Stomach (tissue), 9 donors: ENCODE data around the gene DOCK4. TPM values are rescaled to one million over a fixed set of nuclear protein-coding genes. Genes with fewer than 3 reads are reported as not detected.

ENCODE experiments used
- DNase-seq, 2 donors: peaks; one replicate each; pipeline versions ENCODE4 v3.0.0 to v3.0.0-alpha.2; 2013 to 2019
- H3K27ac ChIP-seq, 5 donors: fragments of 200-600 bp in 4 of 5; sonication (generic) in 4 of 5; one replicate each; pipeline ENCODE4 v1.5.1; 2013 to 2019; ENCODE audit warnings: mild to moderate bottlenecking in 1 of 5, moderate library complexity in 1 of 5
- H3K27me3 ChIP-seq, 3 donors: fragments of 200-600 bp; sonication (generic); one replicate each; pipeline ENCODE4 v1.5.1; 2017 to 2019; ENCODE audit warnings: mixed run types in 1 of 3
- H3K36me3 ChIP-seq, 4 donors: fragments of 200-600 bp; sonication (generic); 1 replicate in 3 of 4; 2 replicates in 1 of 4; pipeline ENCODE4 v1.5.1; 2016 to 2019
- H3K4me1 ChIP-seq, 4 donors: fragments of 200-600 bp; sonication (generic); one replicate each; pipeline ENCODE4 v1.5.1; 2016 to 2019
- H3K4me3 ChIP-seq, 4 donors: fragments of 200-600 bp; sonication (generic) in 3 of 4; one replicate each; pipeline ENCODE4 v1.5.1; 2016 to 2019; ENCODE audit warnings: mild to moderate bottlenecking in 1 of 4
- H3K9me3 ChIP-seq, 4 donors: fragments of 200-600 bp; sonication (generic); one replicate each; pipeline ENCODE4 v1.5.1; 2016 to 2019
- EP300 ChIP-seq: sonication (generic); formaldehyde crosslinking; IDR thresholded peaks from one replicate; pipeline ENCODE4 v1.6.1; 2017; ENCODE audit warnings: antibody characterized with exemption
- POLR2A ChIP-seq, 4 donors: fragments of 450-650 bp; IDR thresholded peaks; one replicate each; pipeline ENCODE4 v1.6.1; 2016; ENCODE audit warnings: antibody characterized with exemption in 4 of 4, control low read depth in 2 of 4, mild to moderate bottlenecking in 1 of 4, moderate library complexity in 1 of 4
- POLR2AphosphoS5 ChIP-seq, 3 donors: sonication (generic); formaldehyde crosslinking; IDR thresholded peaks; one replicate each; pipeline ENCODE4 v1.6.1; 2016; ENCODE audit warnings: antibody characterized with exemption in 3 of 3
- WGBS, 5 donors: extraction: QIAGEN DNeasy Blood & Tissue Kit in 3 of 5; methylation state at CpG; one replicate each; pipeline versions ENCODE4 v1.1.5 to v1.1.7; 2013 to 2018; 5-methylcytosine and 5-hydroxymethylcytosine counted together
- intact Hi-C: fragments of 100-400 bp; cut with DNase I; formaldehyde crosslinking; loops from one replicate; pipeline ENCODE4 v1.15.1; 2023; ENCODE audit warnings: low total_unique reads
- polyA plus RNA-seq, 3 donors: library from polyadenylated mRNA; stranded (reverse); fragments of 200-250 nt; gene quantifications; one replicate each; pipeline ENCODE4 v1.2.3, GENCODE V29; 2013
- total RNA-seq, 5 donors: library from RNA; depleted of rRNA; stranded (reverse); fragments of >200 nt; gene quantifications; one replicate each; pipeline versions ENCODE4 v1.1.0 to v1.2.3, GENCODE V29; 2014 to 2016
- TF ChIP-seq, protein P1 (sequence below), 7 experiments: fragments of 450-650 bp in 4 of 7; fragments of 200-600 bp in 3 of 7; sonication (generic) in 3 of 7; IDR thresholded peaks; one replicate each; pipeline ENCODE4 v1.5.1; 2016 to 2019; ENCODE audit warnings: antibody characterized with exemption in 7 of 7, control low read depth in 2 of 7, mild to moderate bottlenecking in 1 of 7
- donor health status: healthy with polysubstance abuse.
- donor health status: Bipolar disorder and iron deficiency.
- donor health status: healthy.

DOCK4 gene
- total and polyA plus RNA-seq, 8 donors = 1.1 to 54.9 (median 16.4) TPM

DNA sequence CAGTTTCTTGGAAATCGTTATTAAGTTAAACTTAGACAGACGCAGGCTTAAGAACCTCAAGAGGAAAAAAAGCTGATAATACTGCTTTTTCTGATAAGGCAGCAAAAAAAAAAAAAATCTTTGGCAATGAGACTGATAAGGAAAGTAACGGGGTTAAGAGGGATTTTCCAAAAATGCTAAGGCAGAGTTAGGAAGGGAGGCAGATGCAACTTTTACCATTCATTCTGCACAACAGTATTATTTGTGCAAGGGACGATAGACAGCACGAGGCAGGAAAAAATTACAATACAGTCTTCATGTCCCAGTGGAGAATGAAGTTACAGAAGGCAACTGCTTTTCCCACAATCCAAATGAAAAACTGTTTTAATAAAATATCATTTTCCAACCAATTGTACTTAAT, 194.0 kb downstream of the DOCK4 start:
- no peaks in the 10 kb centered on the region for H3K4me1 ChIP-seq
- no peak overlapping the region for H3K27ac ChIP-seq
- no peaks in the 10 kb centered on the region for H3K9me3 ChIP-seq
- no peak overlapping the region for H3K4me3 ChIP-seq
- intact Hi-C loops = no loop called here
- 29 to 41% (median 40%) methylated on average over 5 of the region's 5 CpGs for WGBS, 5 donors
- H3K36me3 ChIP-seq = no peaks in the 10 kb centered on the region
- peak in 1 of 2 donors; percentile 29 for DNase-seq
- H3K27me3 ChIP-seq = no peaks in the 10 kb centered on the region
- TF ChIP-seq, protein P1, sequence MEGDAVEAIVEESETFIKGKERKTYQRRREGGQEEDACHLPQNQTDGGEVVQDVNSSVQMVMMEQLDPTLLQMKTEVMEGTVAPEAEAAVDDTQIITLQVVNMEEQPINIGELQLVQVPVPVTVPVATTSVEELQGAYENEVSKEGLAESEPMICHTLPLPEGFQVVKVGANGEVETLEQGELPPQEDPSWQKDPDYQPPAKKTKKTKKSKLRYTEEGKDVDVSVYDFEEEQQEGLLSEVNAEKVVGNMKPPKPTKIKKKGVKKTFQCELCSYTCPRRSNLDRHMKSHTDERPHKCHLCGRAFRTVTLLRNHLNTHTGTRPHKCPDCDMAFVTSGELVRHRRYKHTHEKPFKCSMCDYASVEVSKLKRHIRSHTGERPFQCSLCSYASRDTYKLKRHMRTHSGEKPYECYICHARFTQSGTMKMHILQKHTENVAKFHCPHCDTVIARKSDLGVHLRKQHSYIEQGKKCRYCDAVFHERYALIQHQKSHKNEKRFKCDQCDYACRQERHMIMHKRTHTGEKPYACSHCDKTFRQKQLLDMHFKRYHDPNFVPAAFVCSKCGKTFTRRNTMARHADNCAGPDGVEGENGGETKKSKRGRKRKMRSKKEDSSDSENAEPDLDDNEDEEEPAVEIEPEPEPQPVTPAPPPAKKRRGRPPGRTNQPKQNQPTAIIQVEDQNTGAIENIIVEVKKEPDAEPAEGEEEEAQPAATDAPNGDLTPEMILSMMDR (IDR thresholded peaks at IDR 0.05) = no peak
- TF ChIP-seq POLR2A (IDR thresholded peaks at IDR 0.05) = no peak
- TF ChIP-seq POLR2AphosphoS5 (IDR thresholded peaks at IDR 0.05) = no peak
- no peak for TF ChIP-seq EP300

DNA sequence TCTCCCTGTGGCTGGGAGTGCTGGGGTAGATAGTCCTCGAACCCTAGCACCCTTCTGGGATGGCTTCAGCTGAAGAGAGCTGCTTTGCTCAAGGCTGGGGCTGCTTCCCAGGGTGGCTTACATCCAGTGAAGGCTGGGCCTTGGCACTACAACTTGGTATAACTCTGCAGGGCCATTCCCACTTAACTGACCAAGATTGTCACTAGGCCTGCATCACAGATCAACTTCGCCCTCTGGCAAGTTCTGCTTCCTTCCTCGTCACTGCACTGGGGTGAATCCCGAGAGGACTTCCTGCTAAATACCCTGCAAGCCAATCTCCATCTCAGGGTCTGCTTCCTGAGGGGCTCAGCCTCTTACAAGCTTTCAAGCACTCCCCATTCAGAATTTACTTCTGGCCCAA, 195.2 kb downstream of the DOCK4 start:
- H3K9me3 ChIP-seq = no peaks in the 10 kb centered on the region
- DNase-seq = peak in 1 of 2 donors; percentile 35
- WGBS, 5 donors = 67 to 77% (median 76%) methylated on average over 4 of the region's 4 CpGs
- no peaks in the 10 kb centered on the region for H3K4me1 ChIP-seq
- no peaks in the 10 kb centered on the region for H3K36me3 ChIP-seq
- intact Hi-C loops = no loop called here
- no peak overlapping the region for H3K27ac ChIP-seq
- H3K4me3 ChIP-seq = no peak overlapping the region
- TF ChIP-seq, protein P1 (IDR thresholded peaks at IDR 0.05) = no peak
- TF ChIP-seq EP300 (no peak), POLR2AphosphoS5 (IDR thresholded peaks at IDR 0.05) (no peak), POLR2A (IDR thresholded peaks at IDR 0.05) (no peak)
- no peaks in the 10 kb centered on the region for H3K27me3 ChIP-seq

DNA sequence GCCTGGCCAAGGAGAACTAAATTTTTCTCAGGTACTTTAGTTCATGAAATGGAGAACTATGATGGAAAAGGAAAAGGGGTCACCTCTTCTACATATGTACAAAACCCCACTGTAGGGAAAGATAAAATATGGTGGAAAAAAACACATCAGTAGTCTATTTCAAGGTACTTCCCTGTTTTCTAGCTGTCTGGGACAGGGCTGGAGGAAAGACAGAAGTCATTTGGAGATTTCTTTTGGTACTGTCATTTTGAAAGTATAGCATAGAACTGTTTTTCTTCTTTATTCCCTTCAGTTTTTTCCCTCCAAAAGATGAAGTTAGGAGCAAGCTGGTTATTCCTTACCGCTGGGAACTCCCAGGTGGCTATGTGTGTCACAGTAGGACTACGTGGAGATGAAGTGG, 196.1 kb downstream of the DOCK4 start:
- no peaks in the 10 kb centered on the region for H3K4me1 ChIP-seq
- no peak for TF ChIP-seq EP300
- TF ChIP-seq POLR2A (IDR thresholded peaks at IDR 0.05) = no peak
- TF ChIP-seq, protein P1 (IDR thresholded peaks at IDR 0.05) = no peak
- no peak for TF ChIP-seq POLR2AphosphoS5 (IDR thresholded peaks at IDR 0.05)
- H3K4me3 ChIP-seq = no peak overlapping the region
- 80 to 93% (median 90%) methylated on average over 2 of the region's 2 CpGs for WGBS, 5 donors
- no peaks in the 10 kb centered on the region for H3K9me3 ChIP-seq
- intact Hi-C loops = no loop called here
- no peak overlapping the region for H3K27ac ChIP-seq
- H3K36me3 ChIP-seq = no peaks in the 10 kb centered on the region
- H3K27me3 ChIP-seq = no peaks in the 10 kb centered on the region
- no peak for DNase-seq

DNA sequence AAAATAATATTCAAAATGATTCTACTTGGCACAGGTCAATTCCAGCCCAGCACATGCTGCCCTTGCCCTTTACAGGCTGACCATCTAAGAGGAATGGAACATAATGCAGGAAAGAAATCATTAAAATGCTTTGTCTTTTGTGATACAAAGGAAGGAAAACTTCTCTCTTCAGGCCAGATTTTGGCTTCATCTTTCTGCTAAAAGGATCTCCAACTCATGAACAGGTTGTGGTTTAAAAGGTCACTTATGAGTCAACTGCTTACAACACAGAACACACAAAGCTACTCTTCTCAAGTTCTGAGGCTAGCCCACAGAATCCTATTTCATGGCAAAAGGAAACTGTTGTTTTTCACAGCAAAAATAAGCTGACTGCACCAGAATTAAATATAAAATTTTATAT, 197.1 kb downstream of the DOCK4 start:
- intact Hi-C loops = no loop called here
- H3K27me3 ChIP-seq = no peaks in the 10 kb centered on the region
- no peak for TF ChIP-seq POLR2A (IDR thresholded peaks at IDR 0.05)
- no peak for TF ChIP-seq POLR2AphosphoS5 (IDR thresholded peaks at IDR 0.05)
- no peak for DNase-seq
- no peaks in the 10 kb centered on the region for H3K9me3 ChIP-seq
- no peaks in the 10 kb centered on the region for H3K4me1 ChIP-seq
- H3K36me3 ChIP-seq = no peaks in the 10 kb centered on the region
- H3K4me3 ChIP-seq = no peak overlapping the region
- H3K27ac ChIP-seq = no peak overlapping the region

DNA sequence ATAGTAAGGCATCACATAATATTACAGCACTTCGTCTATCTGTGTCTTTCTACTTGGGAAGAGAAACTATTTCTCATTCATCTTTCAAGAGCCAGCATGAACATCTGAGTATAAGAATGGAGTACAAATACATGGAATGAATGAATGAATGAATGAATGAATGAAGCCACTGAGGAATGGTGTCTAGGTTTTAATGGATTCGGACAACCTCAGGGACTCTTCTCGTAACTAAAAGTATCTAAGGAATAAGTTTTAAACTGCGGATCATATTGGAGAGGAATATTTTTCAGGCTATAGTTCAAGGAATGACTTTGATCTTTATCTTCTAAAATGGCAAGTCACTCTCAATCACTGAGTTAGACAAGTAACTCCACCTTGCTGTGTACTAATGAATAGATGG, 199.0 kb downstream of the DOCK4 start:
- Histone ChIP-seq H3K27me3 (no peaks in the 10 kb centered on the region), H3K36me3 (no peaks in the 10 kb centered on the region), H3K4me3 (no peak overlapping the region), H3K4me1 (no peaks in the 10 kb centered on the region), H3K9me3 (no peaks in the 10 kb centered on the region), H3K27ac (no peak overlapping the region)
- intact Hi-C loops = no loop called here
- TF ChIP-seq POLR2A (IDR thresholded peaks at IDR 0.05) (no peak), POLR2AphosphoS5 (IDR thresholded peaks at IDR 0.05) (no peak), EP300 (no peak)
- TF ChIP-seq, protein P1 (IDR thresholded peaks at IDR 0.05) = no peak
- WGBS, 5 donors = 86 to 98% (median 95%) methylated on average over 4 of the region's 4 CpGs
- DNase-seq = no peak
